Activated naive CD8-positive, alpha-beta T cell treated with anti-CD3 and anti-CD28 coated beads, Interleukin-2, amount 10 ng/mL, durations not matched to agents 7 days and 5 days (primary cell): Measurements from ENCODE around the gene KY. TPM values are rescaled to one million over a fixed set of nuclear protein-coding genes. Genes with fewer than 3 reads are reported as not detected.
"Not testable (repeated sequence)": the region's sequence is repeated elsewhere in the genome, so short reads cannot be mapped to it uniquely, and the experiment has no call there.

Experiments
- ATAC-seq: fragments of 150-1000 bp; cut with Tn5 transposase; one replicate; pipeline ENCODE4 v1.10.0; 2021; ENCODE audit warnings: low read depth, moderate library complexity
- POLR2A ChIA-PET: fragments of 350-600 bp; sonication (Branson Sonifier 250); formaldehyde crosslinking; loops from one replicate; lab custom pipeline; 2021; ENCODE audit warnings: antibody characterized with exemption; lab: Charles Lee
- DNase-seq: peaks from one replicate; pipeline ENCODE4 v3.0.0; 2021
- H3K27ac Mint-ChIP-seq: one replicate; pipeline ENCODE4 v1.8.0; 2022; ENCODE audit warnings: mild to moderate bottlenecking, mixed read lengths
- H3K27me3 Mint-ChIP-seq: one replicate; pipeline ENCODE4 v1.8.0; 2022; ENCODE audit warnings: mild to moderate bottlenecking, moderate library complexity, mixed read lengths
- H3K36me3 Mint-ChIP-seq: one replicate; pipeline ENCODE4 v1.8.0; 2021; ENCODE audit warnings: mild to moderate bottlenecking, mixed read lengths
- H3K4me1 Mint-ChIP-seq: one replicate; pipeline ENCODE4 v1.8.0; 2021; ENCODE audit warnings: mixed read lengths
- H3K4me3 Mint-ChIP-seq: one replicate; pipeline ENCODE4 v1.8.0; 2022; ENCODE audit warnings: mild to moderate bottlenecking, moderate library complexity, mixed read lengths
- H3K9me3 Mint-ChIP-seq: one replicate; pipeline ENCODE4 v1.8.0; 2021; ENCODE audit warnings: mixed read lengths
- total RNA-seq, 2 experiments: library from RNA; stranded (reverse); gene quantifications; one replicate each; pipeline ENCODE4 v1.2.3, GENCODE V29; 2021

The KY gene
- total RNA-seq, 2 experiments from 2014 or later, result not detected

DNA sequence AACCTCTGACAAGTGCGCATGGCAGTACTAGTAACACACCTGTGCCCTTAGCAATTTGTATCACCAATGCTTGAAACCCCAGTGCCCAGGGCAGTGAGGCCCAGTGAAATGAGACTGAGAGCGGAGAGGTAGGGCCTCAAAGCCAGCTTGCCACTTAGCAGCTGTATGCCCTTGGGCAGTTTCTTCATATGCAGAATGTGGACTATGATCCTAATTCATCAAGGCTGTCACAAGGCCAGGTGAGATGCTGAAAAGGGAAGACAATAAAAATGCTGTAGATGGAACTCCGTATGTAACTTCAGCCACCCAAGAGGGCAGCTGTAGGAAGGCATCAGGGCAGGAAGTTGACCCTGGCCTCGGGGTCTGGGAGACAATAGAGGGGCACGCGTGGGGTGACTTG is 74.4 kb downstream of the KY start:
- POLR2A ChIA-PET, result no interaction called here
- no peak for ATAC-seq
- Mint-ChIP-seq H3K9me3 (peaks cover 3% of the 10 kb centered on the region), H3K27me3 (peaks cover 4% of the 10 kb centered on the region), H3K36me3 (peaks cover 5% of the 10 kb centered on the region), H3K4me1 (peaks cover 2% of the 10 kb centered on the region), H3K4me3 (no peak overlapping the region), H3K27ac (no peak overlapping the region)
- DNase-seq, result no peak

DNA sequence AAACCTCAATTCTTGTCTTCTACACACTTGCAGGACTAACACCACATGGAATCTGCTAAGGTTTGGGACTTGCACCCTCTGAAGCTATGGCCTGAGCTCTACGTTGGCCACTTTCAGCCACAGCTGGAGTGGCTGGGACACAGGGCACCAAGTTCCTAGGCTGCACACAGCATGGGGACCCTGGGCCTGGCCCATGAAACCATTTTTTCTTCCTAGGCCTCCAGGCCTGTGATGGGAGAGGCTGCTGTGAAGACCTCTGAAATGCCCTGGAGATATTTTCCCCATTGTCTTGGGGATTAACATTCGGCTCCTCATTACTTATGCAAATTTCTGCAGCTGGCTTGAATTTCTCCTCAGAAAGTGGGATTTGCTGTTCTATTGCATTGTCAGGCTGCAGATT is 80.9 kb downstream of the KY start:
- peaks cover 11% of the 10 kb centered on the region for H3K9me3 Mint-ChIP-seq
- DNase-seq, H3K27me3 Mint-ChIP-seq, POLR2A ChIA-PET, H3K4me3 Mint-ChIP-seq, ATAC-seq, H3K36me3 Mint-ChIP-seq, H3K27ac Mint-ChIP-seq, H3K4me1 Mint-ChIP-seq: not testable (repeated sequence)

DNA sequence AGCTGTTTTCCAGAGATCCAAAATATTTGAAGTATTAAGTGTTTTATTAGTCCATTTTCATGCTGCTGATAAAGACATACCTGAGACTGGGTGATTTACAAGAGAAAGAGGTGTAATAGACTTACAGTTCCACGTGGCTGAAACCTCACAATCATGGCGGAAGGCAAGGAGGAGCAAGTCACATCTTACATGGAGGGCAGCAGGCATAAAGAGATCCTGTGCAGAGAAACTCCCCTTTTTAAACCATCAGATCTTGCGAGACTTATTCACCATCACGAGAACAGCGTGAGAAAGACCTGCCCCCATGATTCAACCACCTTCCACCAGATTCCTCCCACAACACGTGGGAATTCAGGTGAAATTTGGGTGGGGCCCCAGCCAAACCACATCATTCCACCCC is 82.0 kb downstream of the KY start:
- no peak for ATAC-seq
- Mint-ChIP-seq H3K27ac (no peak overlapping the region), H3K4me1 (no peaks in the 10 kb centered on the region), H3K4me3 (no peak overlapping the region), H3K27me3 (peaks cover 4% of the 10 kb centered on the region), H3K9me3 (peaks cover 11% of the 10 kb centered on the region), H3K36me3 (peaks cover 14% of the 10 kb centered on the region)
- DNase-seq, result no peak
- POLR2A ChIA-PET, result no interaction called here

DNA sequence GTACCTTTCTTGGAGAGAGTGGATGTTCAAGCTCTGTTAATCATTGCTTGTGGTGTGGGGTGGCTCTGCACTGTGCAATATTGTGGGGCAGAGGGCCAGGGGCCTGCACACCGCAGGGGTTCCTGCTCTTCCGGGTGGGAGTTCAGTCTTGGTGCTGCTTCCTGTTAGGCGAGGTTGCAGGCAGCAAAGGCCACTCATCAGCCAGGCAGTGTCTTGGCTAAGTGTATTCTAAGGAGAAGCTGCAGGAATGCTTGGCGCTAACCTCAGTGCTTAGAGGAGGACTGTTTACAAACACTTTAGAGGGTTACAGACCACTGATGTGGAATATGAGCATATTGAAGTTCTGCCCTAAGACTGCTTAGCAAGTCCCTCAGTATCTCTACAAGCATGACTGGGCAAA is 83.2 kb downstream of the KY start:
- Mint-ChIP-seq H3K4me3 (no peak overlapping the region), H3K36me3 (peaks cover 19% of the 10 kb centered on the region), H3K4me1 (no peaks in the 10 kb centered on the region), H3K9me3 (peaks cover 11% of the 10 kb centered on the region), H3K27ac (no peak overlapping the region), H3K27me3 (no peaks in the 10 kb centered on the region)
- DNase-seq, result no peak
- no peak for ATAC-seq
- POLR2A ChIA-PET, result no interaction called here

DNA sequence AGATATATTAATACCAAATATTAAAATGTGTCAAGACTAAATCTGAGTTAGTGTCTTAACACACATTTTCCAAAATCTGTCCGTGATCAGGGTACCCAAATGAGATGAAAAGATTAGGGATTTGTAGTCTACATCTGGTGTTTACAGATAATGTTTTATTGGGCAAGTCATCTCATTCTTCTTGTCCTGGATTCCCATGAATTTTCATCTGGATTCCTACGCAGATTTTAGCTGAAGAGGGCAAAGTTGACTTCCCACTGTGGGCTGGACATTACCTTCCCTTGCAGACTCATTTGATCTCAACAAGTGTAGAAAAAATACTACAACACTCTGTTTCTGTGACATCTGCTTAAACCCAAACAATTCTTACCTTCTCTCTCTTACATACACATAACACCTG is 85.8 kb downstream of the KY start:
- no peaks in the 10 kb centered on the region for H3K27me3 Mint-ChIP-seq
- no peak overlapping the region for H3K4me3 Mint-ChIP-seq
- no peak overlapping the region for H3K27ac Mint-ChIP-seq
- POLR2A ChIA-PET, result no interaction called here
- peaks cover 20% of the 10 kb centered on the region for H3K36me3 Mint-ChIP-seq
- H3K9me3 Mint-ChIP-seq, result peaks cover 4% of the 10 kb centered on the region
- DNase-seq (no peak), ATAC-seq (no peak)
- no peaks in the 10 kb centered on the region for H3K4me1 Mint-ChIP-seq

DNA sequence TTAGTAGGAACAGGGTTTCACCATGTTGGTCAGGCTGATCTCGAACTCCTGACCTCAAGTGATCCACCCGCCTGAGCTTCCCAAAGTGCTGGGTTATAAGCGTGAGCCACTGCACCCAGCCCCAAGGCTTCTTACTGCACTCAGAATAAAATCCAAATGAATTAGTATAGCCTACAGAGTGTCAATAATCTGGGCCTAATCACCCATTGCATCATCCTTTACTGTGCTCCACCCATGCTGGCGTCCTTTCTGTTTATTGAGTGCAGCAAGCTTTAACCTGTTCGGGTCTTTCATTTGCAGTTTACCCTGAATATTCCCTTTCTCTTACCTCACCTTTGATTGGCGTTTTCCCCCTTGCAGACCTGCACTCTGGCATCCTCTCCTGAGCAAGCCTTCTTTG is 87.2 kb downstream of the KY start:
- no peaks in the 10 kb centered on the region for H3K27me3 Mint-ChIP-seq
- POLR2A ChIA-PET, result no interaction called here
- H3K4me3 Mint-ChIP-seq, result no peak overlapping the region
- no peaks in the 10 kb centered on the region for H3K9me3 Mint-ChIP-seq
- no peaks in the 10 kb centered on the region for H3K4me1 Mint-ChIP-seq
- peaks cover 22% of the 10 kb centered on the region for H3K36me3 Mint-ChIP-seq
- DNase-seq (no peak), ATAC-seq (no peak)
- no peak overlapping the region for H3K27ac Mint-ChIP-seq

DNA sequence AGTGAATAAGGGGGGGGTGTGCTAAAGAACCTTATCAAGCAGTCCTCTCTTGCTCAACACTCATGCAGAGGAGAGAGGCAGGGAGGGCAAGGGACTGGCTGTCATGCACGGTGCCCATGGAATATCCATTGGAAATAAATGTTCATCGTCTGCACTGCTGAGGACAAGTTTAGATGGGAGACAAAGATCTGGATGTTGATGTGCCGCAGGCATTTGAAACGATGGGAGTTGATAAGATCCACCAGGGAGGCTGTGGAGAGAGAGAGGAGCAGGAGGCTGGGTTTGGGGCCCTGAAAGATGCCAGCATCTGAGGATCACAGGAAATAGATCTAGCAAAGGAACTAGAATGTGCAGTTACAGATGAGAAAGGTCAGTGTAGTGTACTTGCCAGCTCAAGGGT is 88.8 kb downstream of the KY start:
- H3K4me1 Mint-ChIP-seq, result no peaks in the 10 kb centered on the region
- H3K27me3 Mint-ChIP-seq, result no peaks in the 10 kb centered on the region
- peak overlapping the region; percentile 32 for H3K27ac Mint-ChIP-seq
- H3K36me3 Mint-ChIP-seq, result peaks cover 24% of the 10 kb centered on the region
- no peak for DNase-seq
- ATAC-seq, result no peak
- H3K4me3 Mint-ChIP-seq, result no peak overlapping the region
- H3K9me3 Mint-ChIP-seq, result no peaks in the 10 kb centered on the region
- POLR2A ChIA-PET, result no interaction called here

DNA sequence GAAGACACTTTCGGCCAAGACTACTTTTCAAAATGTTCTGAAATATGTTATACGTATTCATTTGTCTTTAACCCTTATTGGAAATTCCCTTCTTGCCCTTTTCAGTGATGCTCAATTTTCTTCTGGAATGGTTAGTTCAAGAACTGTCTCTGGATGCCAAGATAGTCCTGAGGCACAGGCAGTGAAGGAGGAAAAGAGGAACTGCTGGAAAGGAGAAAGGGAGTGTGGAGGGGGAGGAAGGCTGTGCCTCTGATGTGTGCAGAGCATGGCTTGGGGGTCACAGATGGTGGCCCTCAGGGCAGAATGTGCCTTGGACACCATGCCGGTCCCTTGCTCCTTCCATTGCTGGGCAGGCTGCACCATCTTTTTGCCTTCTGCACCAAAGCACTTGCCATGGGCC is 91.2 kb downstream of the KY start:
- H3K9me3 Mint-ChIP-seq, result no peaks in the 10 kb centered on the region
- no peak overlapping the region for H3K4me3 Mint-ChIP-seq
- ATAC-seq, result no peak
- H3K27me3 Mint-ChIP-seq, result no peaks in the 10 kb centered on the region
- no peak for DNase-seq
- no peaks in the 10 kb centered on the region for H3K4me1 Mint-ChIP-seq
- H3K27ac Mint-ChIP-seq, result no peak overlapping the region
- POLR2A ChIA-PET, result no interaction called here
- H3K36me3 Mint-ChIP-seq, result peaks cover 24% of the 10 kb centered on the region

Other genes starting within 250 kb of the KY start
- gene ANAPC13, start 165.0 kb downstream of the KY start, total RNA-seq, result 10 to 100 TPM; 17.6 to 26.9 TPM
- gene CEP63, start 165.0 kb downstream of the KY start, total RNA-seq, result 10 to 100 TPM; 25.2 to 26.3 TPM
- under 1 TPM; 0.39 to 0.91 TPM for gene EPHB1, start 144.2 kb upstream of the KY start, total RNA-seq